ENCODE data around the gene TRIM33. TPM values are rescaled to one million over a fixed set of nuclear protein-coding genes. Genes with fewer than 3 reads are reported as not detected.

The TRIM33 gene
- total RNA-seq, 1 experiment from 2014 or later, result 53.8 TPM

- DNase-seq, result no peak
- Histone ChIP-seq H3K9ac (ENCODE audit: extremely low read depth, insufficient read length, low read length) (no peak overlapping the region), H4K91ac (ENCODE audit: insufficient read length, low read depth, low read length) (no peak overlapping the region), H2AK5ac (ENCODE audit: insufficient read length, low read length) (no peak overlapping the region), H3K27ac (ENCODE audit: insufficient read length, low read depth, low read length) (no peak overlapping the region), H3K56ac (ENCODE audit: insufficient read length, low read depth, low read length) (no peak overlapping the region), H2BK5ac (ENCODE audit: insufficient read length, low read length) (no peak overlapping the region), H2BK20ac (ENCODE audit: low read depth, low read length, poor library complexity, severe bottlenecking) (peak overlapping the region; percentile 26), H3K9me3 (ENCODE audit: control insufficient read depth, low read depth, low read length) (no peaks in the 10 kb centered on the region), H2AFZ (ENCODE audit: low read length) (no peak overlapping the region), H3K23ac (ENCODE audit: insufficient read length, low read depth, low read length) (no peak overlapping the region), H4K5ac (ENCODE audit: insufficient read length, low read depth, low read length) (no peak overlapping the region), H3K4me2 (ENCODE audit: insufficient read depth, insufficient read length, low read length) (no peak overlapping the region), H3K4me1 (ENCODE audit: insufficient read depth, low read length) (peaks cover 2% of the 10 kb centered on the region; the same call in 1 of the 2 replicates), H3T11ph (ENCODE audit: low read length) (no peak overlapping the region), H3K79me2 (ENCODE audit: insufficient read depth, low read length) (peaks cover 30% of the 10 kb centered on the region; the same call in 1 of the 2 replicates), H3K23me2 (ENCODE audit: insufficient read length, low read depth, low read length, poor library complexity, severe bottlenecking) (no peaks in the 10 kb centered on the region), H3K4ac (ENCODE audit: low read depth, low read length) (no peak overlapping the region), H4K8ac (replicated peaks; ENCODE audit: insufficient read length, low read depth, low read length) (no peak overlapping the region), H4K20me1 (ENCODE audit: control insufficient read depth, insufficient read depth, insufficient read length) (no peaks in the 10 kb centered on the region), H3K14ac (ENCODE audit: insufficient read depth, low read length) (no peak overlapping the region), H2BK120ac (ENCODE audit: low read depth, low read length, poor library complexity, severe bottlenecking) (no peak overlapping the region), H3K18ac (ENCODE audit: insufficient read length, low read depth, low read length) (no peak overlapping the region), H2BK12ac (ENCODE audit: insufficient read length, low read depth, low read length) (no peak overlapping the region), H3K27me3 (ENCODE audit: insufficient read depth, low read length) (no peaks in the 10 kb centered on the region), H2BK15ac (ENCODE audit: low read depth, low read length) (no peak overlapping the region), H3K79me1 (ENCODE audit: insufficient read depth, low read depth, low read length, poor library complexity, severe bottlenecking) (peaks cover 9% of the 10 kb centered on the region)
- H3K4me1 Mint-ChIP-seq, result peaks cover 12 to 18% of the 10 kb centered on the region in 2 experiments
- H3K4me3 Mint-ChIP-seq, result no peak overlapping the region
- no peaks in the 10 kb centered on the region for H3K27me3 Mint-ChIP-seq (ENCODE audit: low read depth)
- H3K27ac Mint-ChIP-seq, result peak overlapping the region; percentile 59 to 95 (median 83)
- peaks cover 4 to 10% (median 9%) of the 10 kb centered on the region in 3 experiments for H3K36me3 Mint-ChIP-seq (ENCODE audit: insufficient read depth in 1 of 3, low read depth in 3 of 3)
- TF ChIP-seq CTCF (conservative IDR thresholded peaks at IDR 0.05), result no peak
- WGBS (ENCODE audit: extremely low coverage, insufficient read length, low lambda C conversion rate), result no CpG with 5 or more reads among the region's 6 CpGs
- no peaks in the 10 kb centered on the region; a peak in 1 of 5 replicates for H3K9me3 Mint-ChIP-seq
Measured at GRCh38 chr1:114473796-114474195, 37.2 kb downstream of the TRIM33 start.

Data from H9 (cell line).